Endometrial microvascular endothelial cells (primary cell): Measurements from ENCODE around the gene MGST3. TPM values are rescaled to one million over a fixed set of nuclear protein-coding genes. Genes with fewer than 3 reads are reported as not detected.
"Not testable (repeated sequence)": the region's sequence is repeated elsewhere in the genome, so short reads cannot be mapped to it uniquely, and the experiment has no call there.

Experiments
- in situ Hi-C: cut with HindIII; loops from 2 replicates; pipeline ENCODE4 v1.10.0; 2017; ENCODE audit warnings: low sequenced_read_pairs, low pct_unique_long_range_greater_than_20kb; ENCODE audit errors: inconsistent ontology term
- total RNA-seq: library from RNA; depleted of rRNA; stranded (reverse); fragments of >200 nt; gene quantifications from one replicate; pipeline ENCODE4 v1.2.3, GENCODE V29; 2015; ENCODE audit errors: inconsistent ontology term

MGST3 gene
- total RNA-seq = 199 TPM

GRCh38 chr1:165630629-165631341 is at the start of gene MGST3:
TSS of gene MGST3 (plus strand) at chr1:165631234. CDS start at chr1:165649848, 18,614 bp downstream.
- in situ Hi-C loops = no loop called here

- in situ Hi-C loops = loop anchor here (25.0 kb wide), 1 partner anchor 195 kb away; no protein-coding TSS in a partner anchor
Observed at GRCh38 chr1:165581926-165582325, 49.1 kb upstream of the MGST3 start.

- in situ Hi-C loops = loop anchor here (25.0 kb wide), 1 partner anchor 199 kb away; no protein-coding TSS in a partner anchor
Observed at GRCh38 chr1:165586398-165586797, 44.6 kb upstream of the MGST3 start.

- in situ Hi-C loops = loop anchor here (25.0 kb wide), 1 partner anchor 204 kb away; no protein-coding TSS in a partner anchor
Observed at GRCh38 chr1:165591391-165591790, 39.6 kb upstream of the MGST3 start.

GRCh38 chr1:165592945-165593823 is 37.9 kb upstream of the MGST3 start:
- in situ Hi-C loops = loop anchor here (25.0 kb wide), 1 partner anchor 206 kb away; no protein-coding TSS in a partner anchor

GRCh38 chr1:165595246-165595938 is 35.6 kb upstream of the MGST3 start:
- in situ Hi-C loops = loop anchor here (25.0 kb wide), 1 partner anchor 208 kb away; no protein-coding TSS in a partner anchor

- in situ Hi-C loops = loop anchor here (25.0 kb wide), 1 partner anchor 211 kb away; no protein-coding TSS in a partner anchor
Observed at GRCh38 chr1:165597883-165598675, 33.0 kb upstream of the MGST3 start.

GRCh38 chr1:165598676-165599059 is 32.4 kb upstream of the MGST3 start:
- in situ Hi-C loops = loop anchor here (25.0 kb wide), 1 partner anchor 211 kb away; no protein-coding TSS in a partner anchor

GRCh38 chr1:165600793-165601192 is 30.2 kb upstream of the MGST3 start:
- in situ Hi-C loops = no loop called here

GRCh38 chr1:165603810-165604209 is 27.2 kb upstream of the MGST3 start:
- in situ Hi-C loops = no loop called here

GRCh38 chr1:165605246-165605645 is 25.8 kb upstream of the MGST3 start:
- in situ Hi-C loops = no loop called here

- in situ Hi-C loops = not testable (repeated sequence)
Observed at GRCh38 chr1:165606676-165607075, 24.4 kb upstream of the MGST3 start.

GRCh38 chr1:165610866-165611265 is 20.2 kb upstream of the MGST3 start:
- in situ Hi-C loops = no loop called here

- in situ Hi-C loops = no loop called here
Observed at GRCh38 chr1:165612062-165612461, 19.0 kb upstream of the MGST3 start.

- in situ Hi-C loops = no loop called here
Observed at GRCh38 chr1:165616054-165616612, 14.9 kb upstream of the MGST3 start.

- in situ Hi-C loops = no loop called here
Observed at GRCh38 chr1:165616987-165617546, 14.0 kb upstream of the MGST3 start.

- in situ Hi-C loops = no loop called here
Observed at GRCh38 chr1:165619647-165620151, 11.3 kb upstream of the MGST3 start.
